WERI-Rb-1 (cell line): Measurements from ENCODE around the gene DEK.
A peak's percentile ranks its signal among the peaks of the same experiment; 100 is the strongest.

Experiments used
- DNase-seq: peaks from one replicate; pipeline ENCODE4 v3.0.0-alpha.2; 2020
- H3K27ac ChIP-seq: fragments of 250-450 bp; sonication (Bioruptor Pico); 2 replicates; pipeline ENCODE4 v1.5.1; 2020; ENCODE audit warnings: mild to moderate bottlenecking, moderate library complexity
- H3K27me3 ChIP-seq: fragments of 250-450 bp; sonication (Bioruptor Pico); 2 replicates; pipeline ENCODE4 v1.5.1; 2021; ENCODE audit warnings: mild to moderate bottlenecking, low read depth, moderate library complexity; ENCODE audit not compliant: insufficient read depth, severe bottlenecking
- H3K36me3 ChIP-seq: fragments of 250-450 bp; sonication (Bioruptor Pico); 2 replicates; pipeline ENCODE4 v1.5.1; 2020; ENCODE audit warnings: mild to moderate bottlenecking, moderate library complexity
- H3K4me3 ChIP-seq: 2 replicates; pipeline ENCODE4 v1.5.1; 2011; ENCODE audit warnings: low read depth, mild to moderate bottlenecking, control low read depth, low read length
- H3K9me3 ChIP-seq: fragments of 250-450 bp; sonication (Bioruptor Pico); 2 replicates; pipeline ENCODE4 v1.5.1; 2021; ENCODE audit warnings: mild to moderate bottlenecking, moderate library complexity; ENCODE audit not compliant: severe bottlenecking
- CTCF ChIP-seq: IDR thresholded peaks from 2 replicates; pipeline ENCODE4 v1.5.1; 2011; ENCODE audit warnings: low read depth, mild to moderate bottlenecking, control low read depth, inconsistent platforms, low read length

The DEK gene

DNA sequence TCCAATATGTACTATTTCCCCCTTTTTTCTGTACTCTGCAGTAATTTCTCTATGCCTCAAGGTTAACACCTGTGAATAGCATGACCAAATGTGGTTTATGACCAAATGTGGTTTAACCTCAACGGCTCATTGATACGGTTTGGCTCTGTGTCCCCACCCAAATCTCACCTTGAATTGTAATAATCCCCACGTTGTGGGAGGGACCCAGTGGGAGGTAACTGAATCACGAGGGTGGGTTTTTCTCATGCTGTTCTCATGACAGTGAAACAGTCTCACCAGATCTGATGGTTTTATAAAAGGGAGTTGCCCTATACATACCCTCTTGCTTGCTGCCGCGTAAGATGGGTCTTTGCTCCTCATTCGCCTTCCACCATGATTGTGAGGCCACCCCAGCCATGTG, 18.7 kb downstream of the DEK start:
- Histone ChIP-seq H3K27ac (no peak overlapping the region), H3K36me3 (peaks cover 99% of the 10 kb centered on the region), H3K27me3 (no peaks in the 10 kb centered on the region), H3K4me3 (no peak overlapping the region), H3K9me3 (no peaks in the 10 kb centered on the region)
- no peak for TF ChIP-seq CTCF
- no peak for DNase-seq

DNA sequence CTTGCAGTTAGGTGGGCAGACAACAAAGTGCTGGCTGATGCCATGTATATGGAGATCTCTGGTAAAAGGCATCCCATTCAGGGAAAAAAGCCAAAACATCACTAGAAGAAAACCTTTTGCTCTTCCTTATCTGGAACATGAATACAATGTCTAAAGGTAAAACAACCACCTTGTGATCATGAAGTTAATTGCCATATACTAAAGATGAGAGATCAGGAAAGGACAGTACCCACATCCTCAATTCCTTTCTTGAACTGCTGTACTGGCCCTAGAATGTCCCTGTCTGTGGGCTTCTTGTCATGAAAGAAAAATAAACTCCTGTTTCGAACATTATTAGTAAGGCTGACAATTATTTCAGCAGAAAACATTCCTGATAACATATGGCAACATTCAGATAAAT, 19.3 kb downstream of the DEK start:
- H3K27ac ChIP-seq = no peak overlapping the region

GRCh38 chr6:18244251-18244650, 20.1 kb downstream of the DEK start:
- Histone ChIP-seq H3K27ac (no peak overlapping the region), H3K36me3 (peaks cover 100% of the 10 kb centered on the region), H3K9me3 (no peaks in the 10 kb centered on the region), H3K27me3 (no peaks in the 10 kb centered on the region), H3K4me3 (no peak overlapping the region)
- no peak for DNase-seq
- TF ChIP-seq CTCF = no peak

More for the DNA sequence above, 19.3 kb downstream of the DEK start:
- TF ChIP-seq CTCF = no peak
- Histone ChIP-seq H3K36me3 (peaks cover 100% of the 10 kb centered on the region), H3K4me3 (no peak overlapping the region), H3K9me3 (no peaks in the 10 kb centered on the region), H3K27me3 (no peaks in the 10 kb centered on the region)
- no peak for DNase-seq

DNA sequence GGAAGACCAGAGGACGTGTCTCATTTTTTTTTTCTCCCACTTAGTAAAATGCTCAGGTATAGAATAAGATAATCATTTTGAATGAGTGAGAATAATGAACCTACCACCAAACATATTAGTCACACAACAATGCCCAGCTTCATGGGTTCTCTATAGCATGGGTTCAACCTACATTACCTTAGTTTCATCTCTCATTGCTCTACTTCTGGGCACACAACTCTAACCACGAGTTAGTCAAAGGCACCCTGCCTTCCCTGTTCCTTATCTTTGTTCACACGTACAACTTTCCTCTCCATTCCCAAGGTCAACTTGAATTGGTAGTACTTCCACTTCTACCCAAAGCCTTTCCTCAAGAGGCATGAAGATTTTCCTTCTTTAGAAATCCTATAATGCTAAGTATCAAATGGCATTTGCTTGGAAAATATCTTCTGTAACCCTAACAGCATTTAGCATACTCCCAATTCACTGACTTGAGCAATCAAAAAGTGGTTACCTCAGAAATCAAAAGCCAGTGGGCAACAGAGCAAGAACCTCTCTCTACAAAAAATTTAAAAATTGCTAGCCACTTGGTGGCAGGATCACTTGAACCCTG, 20.9 kb downstream of the DEK start:
- no peak for DNase-seq
- Histone ChIP-seq H3K27me3 (no peaks in the 10 kb centered on the region), H3K36me3 (peaks cover 100% of the 10 kb centered on the region), H3K4me3 (no peak overlapping the region), H3K9me3 (no peaks in the 10 kb centered on the region), H3K27ac (no peak overlapping the region)
- no peak for TF ChIP-seq CTCF

DNA sequence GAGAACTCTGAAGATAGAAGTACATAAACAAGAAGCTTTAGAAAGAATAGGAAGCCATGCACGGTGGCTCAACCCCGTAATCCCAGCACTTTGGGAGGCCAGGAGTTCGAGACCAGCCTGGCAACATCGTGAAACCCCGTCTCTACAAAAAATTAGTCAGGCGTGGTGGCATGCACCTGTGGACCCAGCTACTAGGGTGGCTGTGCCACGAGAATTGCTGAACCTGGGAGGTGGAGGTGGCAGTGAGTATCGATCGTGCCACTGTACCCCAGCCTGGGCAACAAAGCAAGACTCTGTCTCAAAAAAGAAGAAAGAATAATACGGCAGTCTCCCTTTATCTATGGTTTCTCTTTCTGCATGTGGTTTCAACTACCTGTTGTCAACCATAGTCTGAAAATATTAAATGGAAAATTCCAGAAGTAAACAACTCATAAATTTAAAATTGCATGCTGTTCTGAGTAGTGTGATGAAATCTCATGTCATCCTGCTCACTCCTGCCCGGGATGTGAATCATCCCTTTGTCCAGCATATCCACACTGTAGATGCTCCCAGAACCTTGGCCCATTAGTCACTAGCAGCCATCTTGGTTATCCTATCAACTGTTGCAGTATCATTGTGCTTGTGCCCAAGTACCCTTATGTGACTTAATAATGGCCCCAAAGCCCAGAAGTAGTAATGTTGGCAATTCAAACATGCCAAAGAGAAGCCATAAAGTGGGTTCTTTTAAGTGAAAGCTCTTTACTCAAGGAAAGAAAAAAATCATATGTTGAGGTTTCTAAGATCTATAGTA, 22.1 kb downstream of the DEK start:
- peak overlapping the region; percentile 11; the same call in 1 of the 2 replicates for H3K27ac ChIP-seq
- TF ChIP-seq CTCF = no peak
- H3K9me3 ChIP-seq = no peaks in the 10 kb centered on the region
- no peak for DNase-seq
- peaks cover 99% of the 10 kb centered on the region for H3K36me3 ChIP-seq
- H3K27me3 ChIP-seq = no peaks in the 10 kb centered on the region
- H3K4me3 ChIP-seq = no peak overlapping the region
